Left ventricle myocardium inferior (tissue), 1 donor: Measurements from ENCODE around the gene ZNF92. TPM values are rescaled to one million over a fixed set of nuclear protein-coding genes. Genes with fewer than 3 reads are reported as not detected.

Experiments used
- DNase-seq: peaks from one replicate; pipeline ENCODE4 v3.0.0-alpha.2; 2020
- H3K27ac ChIP-seq: fragments of 200-600 bp; replicated peaks from 2 replicates; pipeline ENCODE4 v1.8.0; 2021
- H3K27me3 ChIP-seq: fragments of 200-600 bp; 2 replicates; pipeline ENCODE4 v1.8.0; 2021; ENCODE audit warnings: low read depth
- H3K36me3 ChIP-seq: fragments of 200-600 bp; 2 replicates; pipeline ENCODE4 v1.8.0; 2021
- H3K4me1 ChIP-seq: fragments of 200-600 bp; 2 replicates; pipeline ENCODE4 v1.8.0; 2021
- H3K4me3 ChIP-seq: fragments of 200-600 bp; 2 replicates; pipeline ENCODE4 v1.8.0; 2021; ENCODE audit warnings: mild to moderate bottlenecking, moderate library complexity
- H3K9me3 ChIP-seq: fragments of 200-600 bp; replicated peaks from 2 replicates; pipeline ENCODE4 v1.8.0; 2021
- CTCF ChIP-seq: fragments of 200-600 bp; IDR thresholded peaks from 2 replicates; pipeline ENCODE4 v1.8.0; 2021; ENCODE audit warnings: antibody characterized with exemption, mild to moderate bottlenecking, borderline replicate concordance
- intact Hi-C: fragments of 100-400 bp; cut with micrococcal nuclease; formaldehyde crosslinking; loops from one replicate; pipeline ENCODE4 v1.11.0; 2022
- total RNA-seq: library from RNA; stranded (reverse); fragmentation: NEBNext Ultra II Directional; extraction: Animal tissue kit (Norgen Biotek cat#: 25700); gene quantifications from one replicate; pipeline ENCODE4 v1.2.1, GENCODE V29; 2021
- donor health status: DM: no; HTN: yes; CAD: no; lungs with severe emphysema.

The ZNF92 gene
- total RNA-seq, 1 donor from 2014 or later, result 2.7 TPM

- Histone ChIP-seq H3K27ac (no peak overlapping the region), H3K27me3 (peaks cover 5% of the 10 kb centered on the region), H3K9me3 (no peaks in the 10 kb centered on the region), H3K36me3 (no peaks in the 10 kb centered on the region), H3K4me1 (no peaks in the 10 kb centered on the region), H3K4me3 (no peak overlapping the region)
- no peak for DNase-seq
- intact Hi-C loops, result no loop called here
- no peak for TF ChIP-seq CTCF
These were observed 19.4 kb upstream of the ZNF92 start for GRCh38 chr7:65354263-65354662.

- Histone ChIP-seq H3K4me3 (no peak overlapping the region), H3K27me3 (no peaks in the 10 kb centered on the region), H3K27ac (no peak overlapping the region), H3K4me1 (peaks cover 12% of the 10 kb centered on the region), H3K36me3 (no peaks in the 10 kb centered on the region), H3K9me3 (no peaks in the 10 kb centered on the region)
- TF ChIP-seq CTCF, result no peak
- intact Hi-C loops, result no loop called here
- no peak for DNase-seq
These were observed 3.8 kb upstream of the ZNF92 start for GRCh38 chr7:65369843-65370242.

GRCh38 chr7:65371468-65371867 is 2.2 kb upstream of the ZNF92 start:
- Histone ChIP-seq H3K36me3 (no peaks in the 10 kb centered on the region), H3K4me3 (no peak overlapping the region), H3K27ac (no peak overlapping the region), H3K9me3 (no peaks in the 10 kb centered on the region), H3K27me3 (no peaks in the 10 kb centered on the region), H3K4me1 (peaks cover 19% of the 10 kb centered on the region)
- intact Hi-C loops, result no loop called here
- no peak for DNase-seq
- TF ChIP-seq CTCF, result no peak

GRCh38 chr7:65379318-65379717 is 5.7 kb downstream of the ZNF92 start:
- Histone ChIP-seq H3K4me3 (no peak overlapping the region), H3K27ac (no peak overlapping the region), H3K27me3 (no peaks in the 10 kb centered on the region), H3K36me3 (peaks cover 3% of the 10 kb centered on the region), H3K4me1 (peaks cover 51% of the 10 kb centered on the region), H3K9me3 (no peaks in the 10 kb centered on the region)
- TF ChIP-seq CTCF, result no peak
- intact Hi-C loops, result no loop called here
- no peak for DNase-seq

- no peak for TF ChIP-seq CTCF
- DNase-seq, result no peak
- H3K9me3 ChIP-seq, result no peaks in the 10 kb centered on the region
- H3K4me1 ChIP-seq, result peaks cover 47% of the 10 kb centered on the region
- H3K27me3 ChIP-seq, result no peaks in the 10 kb centered on the region
- intact Hi-C loops, result no loop called here
- H3K4me3 ChIP-seq, result no peak overlapping the region
- H3K27ac ChIP-seq, result no peak overlapping the region
- H3K36me3 ChIP-seq, result peaks cover 3% of the 10 kb centered on the region
These were observed 8.1 kb downstream of the ZNF92 start for GRCh38 chr7:65381742-65382141.

GRCh38 chr7:65382452-65382851 is 8.8 kb downstream of the ZNF92 start:
- no peaks in the 10 kb centered on the region for H3K27me3 ChIP-seq
- no peak for DNase-seq
- TF ChIP-seq CTCF, result no peak
- H3K4me1 ChIP-seq, result peaks cover 47% of the 10 kb centered on the region
- H3K36me3 ChIP-seq, result peaks cover 3% of the 10 kb centered on the region
- no peak overlapping the region for H3K27ac ChIP-seq
- H3K9me3 ChIP-seq, result no peaks in the 10 kb centered on the region
- H3K4me3 ChIP-seq, result no peak overlapping the region
- intact Hi-C loops, result no loop called here
